Spleen (tissue), 11 donors: Measurements from ENCODE around the gene SGSH. TPM values are rescaled to one million over a fixed set of nuclear protein-coding genes. Genes with fewer than 3 reads are reported as not detected.
A peak's percentile ranks its signal among the peaks of the same experiment; 100 is the strongest.

Experiments used
- DNase-seq: peaks from one replicate; pipeline ENCODE4 v3.0.0-alpha.2; 2020
- H3K27ac ChIP-seq, 8 donors: fragments of 200-600 bp; sonication (generic) in 7 of 8; 1 replicate in 4 of 8; 2 replicates in 4 of 8; pipeline versions ENCODE4 v1.5.0 to v1.8.0; 2016 to 2021; ENCODE audit warnings: inconsistent platforms in 4 of 8, mild to moderate bottlenecking in 4 of 8, moderate library complexity in 1 of 8
- H3K27me3 ChIP-seq, 7 donors: fragments of 200-600 bp; sonication (generic) in 6 of 7; replicated peaks in 1 of 7; 1 replicate in 4 of 7; 2 replicates in 3 of 7; pipeline versions ENCODE4 v1.5.0 to v1.8.0; 2016 to 2021; ENCODE audit warnings: inconsistent platforms in 3 of 7, mild to moderate bottlenecking in 1 of 7
- H3K36me3 ChIP-seq, 6 donors: fragments of 200-600 bp; sonication (generic) in 5 of 6; 1 replicate in 4 of 6; 2 replicates in 2 of 6; pipeline versions ENCODE4 v1.5.0 to v1.8.0; 2016 to 2021; ENCODE audit warnings: inconsistent platforms in 2 of 6
- H3K4me1 ChIP-seq, 6 donors: fragments of 200-600 bp; sonication (generic) in 5 of 6; 1 replicate in 3 of 6; 2 replicates in 3 of 6; pipeline versions ENCODE4 v1.5.0 to v1.8.0; 2016 to 2021; ENCODE audit warnings: inconsistent platforms in 3 of 6
- H3K4me3 ChIP-seq, 8 donors: fragments of 200-600 bp; sonication (generic) in 7 of 8; 1 replicate in 4 of 8; 2 replicates in 4 of 8; pipeline versions ENCODE4 v1.5.0 to v1.8.0; 2016 to 2021; ENCODE audit warnings: inconsistent platforms in 4 of 8, mild to moderate bottlenecking in 4 of 8, moderate library complexity in 2 of 8
- H3K9me3 ChIP-seq, 8 donors: fragments of 200-600 bp; sonication (generic) in 7 of 8; 1 replicate in 4 of 8; 2 replicates in 4 of 8; pipeline versions ENCODE4 v1.5.0 to v1.8.0; 2016 to 2021; ENCODE audit warnings: inconsistent platforms in 4 of 8
- POLR2A ChIP-seq, 3 donors: fragments of 450-650 bp; IDR thresholded peaks; one replicate each; pipeline ENCODE4 v1.5.1; 2017; ENCODE audit warnings: antibody characterized with exemption in 3 of 3, mild to moderate bottlenecking in 1 of 3
- POLR2AphosphoS5 ChIP-seq, 3 donors: sonication (generic); formaldehyde crosslinking; IDR thresholded peaks; one replicate each; pipeline ENCODE4 v1.5.1; 2017; ENCODE audit warnings: antibody characterized with exemption in 3 of 3
- WGBS, 5 donors: extraction: QIAGEN DNeasy Blood & Tissue Kit in 3 of 5; methylation state at CpG; one replicate each; pipeline versions ENCODE4 v1.1.5 to v1.1.7; 2013 to 2018; 5-methylcytosine and 5-hydroxymethylcytosine counted together
- intact Hi-C: fragments of 100-400 bp; cut with DNase I; formaldehyde crosslinking; loops from one replicate; pipeline ENCODE4 v1.15.0; 2023; ENCODE audit warnings: low total_unique reads
- polyA plus RNA-seq, 3 donors: library from polyadenylated mRNA; stranded (reverse); fragments of 200-250 nt; gene quantifications; one replicate each; pipeline ENCODE4 v1.2.1, GENCODE V29; 2013
- total RNA-seq, 7 donors: library from RNA; depleted of rRNA in 3 of 7; stranded (reverse); fragments of >200 nt in 3 of 7; fragmentation: NEBNext Ultra II Directional in 4 of 7; extraction: Animal tissue kit (Norgen Biotek cat#: 25700) in 4 of 7; gene quantifications; one replicate each; pipeline versions ENCODE4 v1.1.0 to v1.2.1, GENCODE V29; 2016 to 2021
- TF ChIP-seq, protein P1 (sequence below), 11 experiments: fragments of 200-600 bp in 7 of 11; fragments of 450-650 bp in 4 of 11; sonication (generic) in 4 of 11; IDR thresholded peaks in 8 of 11; conservative IDR thresholded peaks in 3 of 11; 1 replicate in 7 of 11; 2 replicates in 4 of 11; pipeline versions ENCODE4 v1.4.0 to v1.8.0; 2016 to 2021; ENCODE audit warnings: antibody characterized with exemption in 11 of 11, inconsistent platforms in 4 of 11, mild to moderate bottlenecking in 1 of 11
- donor health status: healthy with polysubstance abuse.
- donor health status: DM: no; HTN: no; CAD: no; lungs with moderate emphysema.
- donor health status: DM: no; HTN: no; CAD: no.
- donor health status: Bipolar disorder and iron deficiency.
- donor health status: healthy.
- donor health status: DM: no; HTN: no; CAD: no.
- donor health status: DM: yes; HTN: yes; CAD: no.

The SGSH gene
- total and polyA plus RNA-seq, 10 donors: 23.6 to 137 (median 90.3) TPM

DNA sequence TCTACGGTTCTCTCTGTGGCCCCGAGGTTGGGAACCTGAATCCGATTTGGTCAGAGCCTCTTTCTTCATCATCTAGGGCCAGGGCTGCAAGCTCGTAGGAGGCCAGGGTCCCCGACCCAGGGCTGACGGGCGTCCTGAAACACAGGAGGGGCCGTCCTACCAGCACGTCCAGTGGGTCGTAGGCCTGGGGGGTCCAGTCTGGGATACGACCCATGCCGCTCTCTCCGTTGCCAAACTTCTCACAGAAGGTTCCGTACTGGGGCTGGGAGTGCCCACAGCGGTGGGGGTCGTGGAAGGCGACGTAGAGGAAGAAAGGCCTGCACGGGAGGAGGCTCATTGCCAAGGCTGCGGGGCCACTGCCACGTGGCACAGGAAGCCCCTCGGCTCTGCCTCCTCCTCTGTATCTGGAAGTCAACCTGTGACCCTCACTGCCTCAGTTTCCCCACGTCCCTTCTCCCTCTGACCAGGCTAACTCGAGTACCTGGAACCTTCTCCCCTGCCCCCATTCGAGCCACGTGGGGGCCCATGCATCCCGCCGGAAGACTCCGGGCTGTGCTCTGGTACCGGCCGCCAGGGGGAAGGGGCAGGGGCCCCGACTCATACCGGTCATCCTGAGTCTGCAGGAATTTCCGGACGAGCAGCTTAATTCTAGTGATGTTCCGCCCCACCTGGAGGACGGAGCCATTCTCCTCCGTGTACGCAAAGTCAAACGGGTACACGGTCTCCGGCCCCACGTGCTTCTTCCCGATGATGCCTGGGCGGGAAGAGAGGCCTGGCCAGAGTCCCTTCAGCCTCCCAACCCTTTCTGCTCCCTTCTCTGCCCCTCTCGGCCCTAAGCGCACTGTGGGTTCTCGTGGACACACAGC is 5.9 kb downstream of the SGSH start:
- no peak for DNase-seq
- WGBS, 5 donors: 92 to 94% (median 93%) methylated on average over 45 to 48 of the region's 48 CpGs
- peak overlapping the region in 1 of 8 donors; percentile 59 for H3K27ac ChIP-seq

DNA sequence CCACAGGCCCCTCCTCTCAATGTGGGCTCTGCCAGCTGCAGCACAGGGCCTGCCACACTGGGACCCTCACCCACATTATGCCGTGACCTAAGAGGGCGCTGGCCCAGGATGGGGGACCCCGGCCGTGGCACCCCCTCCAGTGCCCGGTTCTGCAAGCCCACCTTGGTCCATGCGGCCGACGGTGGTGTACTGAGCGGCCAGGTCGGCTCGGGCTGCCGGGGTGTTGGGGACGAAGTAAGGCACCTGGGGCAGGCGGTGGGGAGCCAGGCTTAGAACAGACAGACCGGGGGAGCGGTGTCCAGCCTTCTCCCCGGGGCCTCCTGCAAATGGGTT is 6.5 kb downstream of the SGSH start:
- intact Hi-C loops: no loop called here
- H3K27me3 ChIP-seq: no peaks in the 10 kb centered on the region
- peak overlapping the region in 4 of 8 donors; percentile 59 to 67 (median 64) for H3K27ac ChIP-seq
- peaks cover 0 to 99% (median 81%) of the 10 kb centered on the region in 6 donors for H3K36me3 ChIP-seq
- no peaks in the 10 kb centered on the region for H3K9me3 ChIP-seq
- no peak overlapping the region for H3K4me3 ChIP-seq
- 92 to 99% (median 95%) methylated on average over 16 to 17 of the region's 17 CpGs for WGBS, 5 donors
- DNase-seq: peak; percentile 72
- peaks cover 3 to 48% (median 20%) of the 10 kb centered on the region in 6 donors for H3K4me1 ChIP-seq
- TF ChIP-seq, protein P1, sequence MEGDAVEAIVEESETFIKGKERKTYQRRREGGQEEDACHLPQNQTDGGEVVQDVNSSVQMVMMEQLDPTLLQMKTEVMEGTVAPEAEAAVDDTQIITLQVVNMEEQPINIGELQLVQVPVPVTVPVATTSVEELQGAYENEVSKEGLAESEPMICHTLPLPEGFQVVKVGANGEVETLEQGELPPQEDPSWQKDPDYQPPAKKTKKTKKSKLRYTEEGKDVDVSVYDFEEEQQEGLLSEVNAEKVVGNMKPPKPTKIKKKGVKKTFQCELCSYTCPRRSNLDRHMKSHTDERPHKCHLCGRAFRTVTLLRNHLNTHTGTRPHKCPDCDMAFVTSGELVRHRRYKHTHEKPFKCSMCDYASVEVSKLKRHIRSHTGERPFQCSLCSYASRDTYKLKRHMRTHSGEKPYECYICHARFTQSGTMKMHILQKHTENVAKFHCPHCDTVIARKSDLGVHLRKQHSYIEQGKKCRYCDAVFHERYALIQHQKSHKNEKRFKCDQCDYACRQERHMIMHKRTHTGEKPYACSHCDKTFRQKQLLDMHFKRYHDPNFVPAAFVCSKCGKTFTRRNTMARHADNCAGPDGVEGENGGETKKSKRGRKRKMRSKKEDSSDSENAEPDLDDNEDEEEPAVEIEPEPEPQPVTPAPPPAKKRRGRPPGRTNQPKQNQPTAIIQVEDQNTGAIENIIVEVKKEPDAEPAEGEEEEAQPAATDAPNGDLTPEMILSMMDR (IDR thresholded peaks at IDR 0.05 in 8 of 11, conservative IDR thresholded peaks at IDR 0.05 in 3 of 11): no peak
- TF ChIP-seq POLR2AphosphoS5 (IDR thresholded peaks at IDR 0.05) (peak in 1 of 3 donors; percentile 41), POLR2A (IDR thresholded peaks at IDR 0.05) (no peak)

More for the DNA sequence above, 5.9 kb downstream of the SGSH start:
- Histone ChIP-seq H3K9me3 (no peaks in the 10 kb centered on the region), H3K4me3 (no peak overlapping the region), H3K4me1 (peaks cover 8 to 54% (median 27%) of the 10 kb centered on the region in 6 donors), H3K36me3 (peaks cover 0 to 93% (median 75%) of the 10 kb centered on the region in 6 donors), H3K27me3 (no peaks in the 10 kb centered on the region)
- intact Hi-C loops: no loop called here
- TF ChIP-seq POLR2AphosphoS5 (IDR thresholded peaks at IDR 0.05) (peak in 1 of 3 donors; percentile 5), POLR2A (IDR thresholded peaks at IDR 0.05) (no peak)
- TF ChIP-seq, protein P1 (IDR thresholded peaks at IDR 0.05 in 8 of 11, conservative IDR thresholded peaks at IDR 0.05 in 3 of 11): no peak

DNA sequence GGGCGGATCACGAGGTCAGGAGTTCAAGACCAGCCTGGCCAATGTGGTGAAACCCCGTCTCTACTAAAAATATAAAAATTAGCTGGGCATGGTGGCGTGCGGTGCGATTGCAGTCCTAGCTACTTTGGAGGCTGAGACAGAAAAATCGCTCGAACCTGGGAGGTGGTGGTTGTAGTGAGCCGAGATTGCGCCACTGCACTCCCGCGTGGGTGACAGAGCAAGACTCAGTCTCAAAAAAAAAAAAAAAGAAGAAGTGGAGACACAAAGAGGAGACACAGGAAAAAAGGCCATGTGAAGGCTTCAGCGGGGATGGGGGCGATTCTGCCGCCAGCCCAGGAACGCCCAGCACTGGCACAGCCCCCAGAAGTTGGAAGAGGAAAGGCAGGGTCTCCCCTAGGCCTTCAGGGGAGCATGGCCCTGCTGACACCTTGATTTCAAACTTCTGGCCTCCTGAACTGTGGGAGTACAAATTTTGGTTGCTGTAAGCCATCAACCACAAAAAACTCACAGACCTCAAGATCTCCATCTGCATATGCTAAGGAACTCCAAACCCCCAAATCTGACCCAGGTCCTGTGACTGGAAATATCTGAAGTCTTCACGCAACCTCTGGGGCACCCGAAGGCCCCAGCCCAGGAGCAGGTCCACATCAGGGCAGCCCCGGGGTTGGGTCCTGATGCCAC is 7.0 kb downstream of the SGSH start:
- H3K27me3 ChIP-seq: no peaks in the 10 kb centered on the region
- peak overlapping the region in 4 of 8 donors; percentile 59 to 67 (median 64) for H3K27ac ChIP-seq
- H3K4me1 ChIP-seq: peaks cover 0 to 48% (median 15%) of the 10 kb centered on the region in 6 donors
- peak; percentile 79 for DNase-seq
- TF ChIP-seq, protein P1 (IDR thresholded peaks at IDR 0.05 in 8 of 11, conservative IDR thresholded peaks at IDR 0.05 in 3 of 11): no peak
- TF ChIP-seq POLR2AphosphoS5 (IDR thresholded peaks at IDR 0.05): no peak
- no peak for TF ChIP-seq POLR2A (IDR thresholded peaks at IDR 0.05)
- no peak overlapping the region for H3K4me3 ChIP-seq
- H3K36me3 ChIP-seq: peaks cover 0 to 100% (median 84%) of the 10 kb centered on the region in 6 donors
- intact Hi-C loops: no loop called here
- H3K9me3 ChIP-seq: no peaks in the 10 kb centered on the region
- WGBS, 5 donors: 55 to 62% (median 57%) methylated on average over 16 to 19 of the region's 19 CpGs

DNA sequence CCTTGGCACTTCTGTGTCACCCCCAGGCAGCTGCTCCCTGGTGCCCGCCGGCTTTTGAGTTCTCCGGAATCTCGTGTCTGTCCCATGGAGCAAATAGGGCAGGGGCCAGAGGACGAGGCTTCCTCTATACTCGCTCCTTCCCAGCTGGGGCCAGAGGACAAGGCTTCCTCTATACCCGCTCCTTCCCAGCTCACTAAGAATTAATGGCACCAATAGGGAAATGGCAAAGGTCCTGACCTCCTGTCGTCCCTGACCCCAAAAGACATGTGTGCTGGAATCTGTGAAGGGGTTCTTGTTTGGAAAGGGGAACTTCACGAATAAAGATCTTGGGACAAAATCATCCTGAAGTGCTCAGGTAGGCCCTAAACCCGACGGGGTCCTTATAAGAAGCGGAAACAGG is 7.6 kb downstream of the SGSH start:
- Histone ChIP-seq H3K27me3 (no peaks in the 10 kb centered on the region), H3K9me3 (no peaks in the 10 kb centered on the region), H3K4me1 (peaks cover 0 to 46% (median 11%) of the 10 kb centered on the region in 6 donors), H3K4me3 (no peak overlapping the region), H3K27ac (peak overlapping the region in 2 of 8 donors; percentile 60 to 67), H3K36me3 (peaks cover 0 to 99% (median 85%) of the 10 kb centered on the region in 6 donors)
- 87 to 92% (median 89%) methylated on average over 11 to 12 of the region's 12 CpGs for WGBS, 5 donors
- DNase-seq: no peak
- no peak for TF ChIP-seq POLR2AphosphoS5 (IDR thresholded peaks at IDR 0.05)
- TF ChIP-seq, protein P1 (IDR thresholded peaks at IDR 0.05 in 8 of 11, conservative IDR thresholded peaks at IDR 0.05 in 3 of 11): no peak
- TF ChIP-seq POLR2A (IDR thresholded peaks at IDR 0.05): no peak
- intact Hi-C loops: no loop called here
